Left renal cortex interstitium (tissue), 4 donors: Measurements from ENCODE around the gene PRRC2A. TPM values are rescaled to one million over a fixed set of nuclear protein-coding genes. Genes with fewer than 3 reads are reported as not detected.

ENCODE experiments used
- DNase-seq, 4 donors: peaks; one replicate each; pipeline ENCODE4 v3.0.0-alpha.2; 2013; ENCODE audit warnings: low read depth in 4 of 4, low spot score in 2 of 4, missing footprints in 1 of 4
- polyA plus RNA-seq, 4 donors: library from polyadenylated mRNA; unstranded; fragments of 120-200 nt; gene quantifications; one replicate each; pipeline ENCODE4 v1.2.1, GENCODE V29; 2013; ENCODE audit not compliant: insufficient read length in 4 of 4

The PRRC2A gene
- polyA plus RNA-seq, 4 donors = 129 to 238 (median 197) TPM

DNA sequence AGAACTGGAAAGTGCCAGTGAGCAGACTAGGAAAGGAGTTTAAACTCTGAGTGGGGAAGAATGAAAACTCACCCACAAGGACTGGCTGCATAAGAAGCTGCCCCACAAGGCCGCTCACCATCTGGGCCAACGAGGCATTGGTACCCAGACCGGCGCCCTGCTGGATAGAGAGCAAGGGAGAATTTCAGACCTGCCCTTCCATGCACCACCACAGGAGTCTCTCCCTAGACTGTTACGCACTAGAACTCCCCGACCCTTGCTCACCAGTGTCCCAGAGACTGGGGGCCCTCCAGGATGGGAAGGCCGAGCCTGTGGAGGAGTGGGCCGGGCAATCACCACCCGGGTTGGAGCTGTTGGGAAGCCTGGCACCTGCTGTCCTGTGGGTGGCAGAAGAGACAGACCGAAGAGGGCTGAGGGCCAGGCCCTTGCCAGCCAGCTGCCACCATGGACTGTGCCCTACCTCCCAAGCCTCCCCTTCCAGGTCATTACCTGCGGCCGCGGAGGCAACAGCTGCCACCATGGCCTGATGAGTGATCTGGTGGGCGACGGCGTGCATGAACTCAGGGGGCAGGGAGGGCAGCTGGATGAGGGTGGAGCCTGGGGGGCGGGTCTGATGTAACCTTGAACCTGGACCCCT, 23.4 kb downstream of the PRRC2A start:
- no peak for DNase-seq

DNA sequence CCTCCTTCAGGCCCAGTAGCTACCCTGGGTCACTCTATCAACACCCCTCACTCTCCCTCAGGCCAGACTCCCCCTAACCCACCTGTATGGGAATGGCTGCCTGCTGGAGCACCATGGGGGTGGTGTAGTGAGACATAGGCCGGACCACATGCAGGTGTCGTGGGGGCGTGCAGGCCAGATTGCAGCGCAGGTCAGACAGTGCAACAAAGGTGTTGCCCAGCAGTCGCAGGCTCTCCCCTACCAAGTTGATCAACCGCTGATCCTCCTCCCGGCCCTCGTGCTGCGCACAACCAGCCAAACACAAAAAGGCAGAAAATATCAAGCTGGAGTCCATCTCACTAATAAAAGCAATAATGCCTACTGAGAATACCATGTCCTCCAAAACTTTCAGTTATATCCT, 24.8 kb downstream of the PRRC2A start:
- no peak for DNase-seq

DNA sequence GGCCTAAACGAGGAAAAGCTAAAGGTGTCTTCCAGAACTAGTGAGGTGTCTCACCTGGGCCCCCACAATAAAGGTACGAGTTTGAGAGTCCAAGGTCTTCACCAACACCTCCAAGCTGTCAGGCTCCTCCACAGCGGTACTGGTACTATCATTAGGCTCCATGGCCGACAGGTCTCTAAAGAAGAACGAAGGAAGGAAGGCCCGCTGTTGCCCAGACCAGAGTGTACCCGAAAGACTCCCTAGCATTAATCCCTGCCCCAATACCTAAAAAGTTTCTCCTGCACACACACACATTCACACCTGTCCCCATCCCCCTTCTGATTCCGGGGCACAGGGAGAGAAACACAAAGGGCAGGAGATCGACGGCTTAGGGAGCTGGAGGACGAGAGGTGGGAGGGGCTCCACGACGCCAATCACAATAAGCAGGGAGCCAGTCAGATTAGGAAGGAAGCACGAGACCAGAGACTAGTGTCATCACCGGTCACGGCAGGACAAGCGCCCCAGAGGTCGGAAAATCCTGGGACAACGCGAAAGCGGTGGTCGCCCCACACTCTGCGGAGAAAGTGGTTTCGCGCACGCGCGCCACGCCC, 31.2 kb downstream of the PRRC2A start:
- DNase-seq = no peak

DNA sequence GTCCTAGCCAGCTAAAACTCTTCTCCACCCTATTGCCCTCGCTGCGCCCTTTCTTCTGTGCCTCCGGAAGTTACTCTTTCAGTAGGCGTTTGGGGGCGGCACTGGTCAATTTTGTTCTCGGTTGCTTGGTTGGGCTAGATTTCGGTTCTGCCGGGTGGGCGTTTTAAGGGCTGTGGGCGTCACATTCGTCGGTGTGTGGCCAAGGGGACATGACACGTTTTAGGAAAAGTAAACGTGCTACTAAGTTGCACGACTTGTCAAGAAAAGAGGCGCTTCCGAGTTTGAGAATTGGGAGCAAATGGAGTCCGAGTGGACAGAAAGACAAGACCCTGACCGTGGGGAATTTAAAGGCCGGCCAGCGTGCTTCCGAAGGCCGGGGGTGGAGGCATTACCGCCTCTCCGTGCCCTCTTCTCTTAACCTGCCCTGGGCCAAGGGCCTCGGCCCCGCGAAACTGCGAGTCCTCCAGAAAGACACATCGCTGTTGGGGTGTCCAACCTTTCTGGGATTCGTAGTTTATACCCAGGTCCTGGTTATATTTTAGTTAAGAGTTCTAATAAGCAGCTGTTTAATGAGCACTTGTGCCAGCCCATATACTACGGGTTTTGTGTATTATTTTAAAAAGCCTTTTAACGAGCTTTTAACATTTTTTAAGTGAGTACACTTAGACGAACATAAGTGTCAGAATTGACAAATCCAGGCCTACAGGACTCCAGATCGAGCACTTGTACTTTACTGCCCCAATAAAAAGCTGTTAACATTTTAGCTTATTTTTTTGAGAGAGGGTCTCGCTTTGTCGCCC, 32.6 kb downstream of the PRRC2A start:
- DNase-seq = peak in 1 of 4 donors; percentile 93

DNA sequence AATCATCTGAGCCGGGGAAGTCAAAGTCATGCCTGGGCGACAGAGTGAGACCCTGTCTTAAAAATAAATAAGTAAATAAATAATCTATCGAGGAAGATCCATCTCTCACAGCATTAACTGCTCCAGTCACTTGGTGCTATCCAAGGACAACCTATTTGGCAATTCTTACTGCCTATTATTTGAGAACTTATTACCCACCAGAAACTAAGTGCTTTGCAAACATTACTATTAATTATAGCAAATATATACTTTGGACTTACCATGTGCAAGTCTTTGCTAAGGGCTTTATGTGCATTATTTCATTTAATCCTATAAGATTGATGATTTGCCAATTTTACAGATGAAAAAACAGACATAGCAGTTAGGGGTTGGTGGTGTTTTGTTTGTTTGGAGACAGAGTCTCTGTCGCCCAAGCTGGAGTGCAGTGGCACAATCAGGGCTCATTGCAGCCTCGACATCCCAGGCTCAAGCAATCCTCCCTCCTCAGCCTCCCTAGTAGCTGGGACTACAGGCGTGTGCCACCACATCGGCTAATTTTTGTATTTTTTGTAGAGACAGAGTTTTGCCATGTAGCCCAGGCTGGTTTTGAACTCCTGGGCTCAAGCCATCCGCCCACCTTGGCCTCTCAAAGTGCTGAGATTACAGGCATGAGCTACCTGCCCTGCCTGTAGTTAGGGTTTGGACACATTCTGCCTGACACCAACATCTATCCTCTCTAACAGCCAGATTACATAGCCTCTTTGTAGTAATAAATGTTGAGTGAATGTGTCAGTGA, 34.2 kb downstream of the PRRC2A start:
- DNase-seq = no peak

DNA sequence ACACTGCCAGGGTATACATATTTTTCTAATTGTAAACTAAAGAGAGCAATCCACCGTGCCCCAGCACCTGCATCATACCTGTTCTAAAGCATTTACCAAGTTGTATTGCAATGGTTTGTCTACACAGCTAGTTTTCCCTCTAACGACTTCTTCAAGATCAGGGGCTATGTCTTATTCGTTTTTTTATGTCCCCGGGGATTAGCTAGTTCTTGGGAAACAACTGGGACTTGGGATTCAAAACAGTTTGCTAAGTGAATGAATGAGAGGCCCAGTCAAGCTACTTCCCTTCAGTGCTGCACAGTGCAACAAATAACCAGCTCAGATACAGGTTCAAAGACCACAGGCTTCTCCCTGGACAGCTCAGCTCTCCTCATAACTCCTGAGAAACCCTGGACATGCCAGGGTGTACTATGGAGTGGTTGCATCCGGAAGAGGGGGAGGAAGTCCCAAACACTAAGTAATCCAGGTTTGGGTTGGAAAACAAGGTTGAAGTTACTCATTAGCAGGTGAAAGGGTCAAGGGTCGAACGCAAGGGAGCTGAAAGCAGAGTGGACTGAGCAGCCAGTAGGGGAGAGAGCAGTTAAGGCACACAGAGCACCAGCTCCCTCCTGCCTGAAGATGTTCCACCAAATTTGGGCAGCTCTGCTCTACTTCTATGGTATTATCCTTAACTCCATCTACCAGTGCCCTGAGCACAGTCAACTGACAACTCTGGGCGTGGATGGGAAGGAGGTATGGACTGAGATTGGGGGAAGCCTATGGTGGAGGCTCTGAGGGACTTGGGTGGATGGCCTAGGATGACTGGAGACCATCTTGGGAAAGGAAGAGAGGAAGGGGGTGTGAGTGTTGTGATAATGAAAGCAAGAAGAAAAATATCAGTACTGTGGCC, 35.1 kb downstream of the PRRC2A start, which contains the start of gene APOM:
TSS of gene APOM (plus strand) at position 546 of the 889 bp plus-strand sequence. CDS start at position 619, 73 bp downstream.
- DNase-seq = no peak

DNA sequence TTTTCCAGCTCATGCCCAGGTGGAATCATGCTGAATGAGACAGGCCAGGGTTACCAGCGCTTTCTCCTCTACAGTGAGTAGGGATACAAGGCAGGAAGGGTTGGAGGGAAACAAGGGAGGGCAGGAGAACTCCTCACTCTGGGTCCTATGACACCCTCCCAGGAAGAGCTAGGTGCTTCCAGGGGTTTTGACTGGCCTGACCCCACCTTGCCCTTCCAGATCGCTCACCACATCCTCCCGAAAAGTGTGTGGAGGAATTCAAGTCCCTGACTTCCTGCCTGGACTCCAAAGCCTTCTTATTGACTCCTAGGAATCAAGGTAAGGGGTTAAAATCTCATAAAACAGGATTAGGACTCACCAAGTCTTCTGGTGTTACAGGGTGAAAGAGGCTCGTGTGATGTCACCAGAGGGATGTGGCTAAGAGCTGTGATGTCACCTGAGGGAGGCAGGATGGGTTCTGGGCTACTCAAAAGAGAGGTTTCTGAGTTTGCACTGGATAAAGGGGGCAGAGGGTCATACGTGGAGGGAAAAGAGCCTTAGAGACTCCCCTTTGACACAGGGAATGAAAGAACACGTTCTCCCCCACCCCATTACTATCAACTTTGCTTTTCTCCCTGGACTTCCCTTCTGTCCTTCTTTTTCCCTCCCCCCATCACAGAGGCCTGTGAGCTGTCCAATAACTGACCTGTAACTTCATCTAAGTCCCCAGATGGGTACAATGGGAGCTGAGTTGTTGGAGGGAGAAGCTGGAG, 37.1 kb downstream of the PRRC2A start:
- no peak for DNase-seq

DNA sequence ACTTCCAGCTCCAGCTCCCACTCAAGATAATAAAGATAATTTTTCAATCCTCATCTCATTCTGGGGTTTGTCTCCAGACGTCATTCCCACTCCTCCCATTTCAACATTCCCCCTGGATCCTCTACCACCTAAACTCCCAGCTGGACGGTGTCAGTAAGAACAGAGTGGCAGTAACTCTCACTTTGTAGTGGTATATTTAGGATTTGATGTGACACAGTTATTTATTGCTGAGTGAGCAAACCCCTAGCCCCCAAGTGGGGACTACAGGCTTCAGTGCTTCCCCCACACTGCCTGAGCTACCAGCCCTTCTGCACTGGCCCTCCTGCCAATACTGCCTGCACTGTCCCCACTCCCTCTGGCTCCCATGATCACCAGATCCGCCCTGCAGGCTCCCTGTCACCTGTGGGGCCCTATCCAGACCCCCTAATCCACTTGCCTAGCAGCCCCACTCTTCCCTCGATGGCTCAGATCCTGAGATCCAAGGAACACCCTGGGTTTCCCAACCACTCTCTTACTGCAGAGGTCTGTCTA, 37.7 kb downstream of the PRRC2A start:
- no peak for DNase-seq

DNA sequence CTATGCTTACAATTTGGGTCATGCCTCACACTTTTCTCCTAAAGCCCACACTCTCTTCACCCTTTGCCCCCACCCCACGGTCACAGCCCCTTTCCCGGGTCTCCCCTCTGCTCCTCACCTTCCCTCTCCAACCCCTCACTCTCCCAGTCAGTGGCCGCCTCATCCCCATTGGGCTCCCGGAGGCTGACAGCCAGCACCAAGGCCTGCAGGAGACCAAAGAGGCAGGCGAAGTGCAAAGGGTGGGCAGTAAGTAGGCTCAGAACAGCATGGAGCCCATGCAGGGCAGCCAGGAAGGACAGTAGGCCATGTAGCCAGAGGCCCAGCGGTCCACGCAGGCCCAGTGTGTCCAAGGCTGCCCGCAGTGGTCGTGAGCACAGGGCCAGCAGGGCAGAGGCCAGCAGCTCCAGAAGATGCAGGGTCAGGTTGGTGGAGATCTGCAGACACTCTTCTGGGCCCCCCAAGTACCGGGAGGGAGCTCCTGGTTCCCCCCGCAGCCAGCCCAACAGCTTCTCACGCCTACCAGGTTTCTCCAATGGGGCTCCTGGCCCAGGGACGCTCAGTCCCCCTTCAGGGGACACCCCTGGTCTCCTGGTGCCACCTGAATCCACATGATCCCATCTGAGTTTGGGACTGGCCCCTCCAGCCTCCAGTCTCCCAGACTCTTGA, 38.6 kb downstream of the PRRC2A start:
- DNase-seq = no peak

DNA sequence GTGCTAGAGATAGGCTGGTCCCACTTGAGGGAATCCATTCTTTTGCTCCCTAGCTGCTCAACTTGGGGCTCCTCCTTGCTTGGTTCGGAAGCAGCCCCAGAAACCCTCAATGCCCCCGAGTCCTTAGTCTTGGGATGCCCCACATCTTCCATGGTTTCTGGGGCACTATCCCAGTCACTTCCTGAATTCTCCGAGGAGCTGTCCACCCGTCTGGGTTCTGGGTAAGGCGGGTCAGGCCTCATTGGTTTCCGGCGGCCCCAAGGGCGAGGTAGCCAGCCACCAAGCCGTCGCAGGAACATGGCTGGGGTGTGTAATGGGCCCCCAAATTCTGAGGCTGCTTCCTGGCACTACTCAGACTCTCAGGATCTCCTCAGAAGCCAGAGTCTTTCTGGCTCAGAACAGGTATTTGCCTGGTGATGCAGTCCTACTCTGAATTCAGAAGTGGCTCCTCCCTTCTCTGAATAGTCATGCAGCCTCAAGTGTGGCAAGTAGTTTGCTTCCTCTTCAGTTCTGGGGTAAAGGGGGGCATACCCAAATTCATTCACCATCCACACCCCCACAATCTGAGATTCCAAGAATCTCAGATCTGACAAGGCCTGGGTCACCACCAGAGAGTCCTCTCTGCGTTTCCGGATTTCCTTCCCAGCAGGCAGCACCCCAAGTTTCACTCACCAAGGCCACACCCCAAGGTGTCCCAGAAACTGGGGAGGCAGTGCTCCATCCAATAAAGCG, 39.3 kb downstream of the PRRC2A start:
- no peak for DNase-seq

DNA sequence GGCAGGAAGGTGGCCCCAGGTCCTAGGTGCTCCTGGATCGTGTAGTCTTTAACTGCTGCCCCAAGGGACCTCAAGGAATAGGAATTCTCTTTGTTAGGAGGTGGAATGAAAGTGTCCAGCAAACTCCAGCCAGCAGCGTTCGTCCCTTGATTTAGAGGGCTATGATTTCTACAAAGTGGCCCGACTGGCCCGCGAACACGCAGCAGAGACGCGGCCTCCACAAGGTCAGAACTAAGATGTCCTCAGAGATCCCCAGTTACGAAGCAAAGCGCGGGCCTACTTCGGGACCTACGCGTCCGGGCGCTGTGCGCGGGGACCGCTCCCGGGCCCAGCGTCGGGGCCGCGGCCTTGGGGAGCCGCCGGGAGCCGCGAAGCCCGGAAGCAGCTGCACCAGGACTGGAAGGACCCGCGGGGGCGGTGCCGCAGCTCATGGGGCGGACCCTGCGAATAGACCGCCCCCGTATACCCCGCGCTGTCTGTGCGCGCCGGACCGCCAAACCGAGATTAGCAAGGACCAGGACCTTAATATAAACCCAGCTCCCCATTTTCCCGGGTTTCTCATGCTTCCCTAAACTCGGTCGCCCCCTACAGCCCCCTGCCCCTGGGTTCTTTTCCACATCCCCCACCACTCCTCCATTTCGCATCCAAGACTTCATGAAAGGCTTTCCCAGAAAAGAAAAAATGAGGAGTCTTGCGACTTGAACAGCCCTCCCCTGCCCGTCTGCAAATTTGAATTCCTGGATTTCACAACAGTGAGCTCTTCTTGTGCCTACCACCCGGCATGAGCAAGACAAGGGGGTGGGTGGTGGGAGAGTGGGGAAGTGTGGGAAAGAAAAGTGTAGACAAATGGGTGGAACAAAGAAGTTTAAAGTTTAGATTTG, 40.1 kb downstream of the PRRC2A start, which contains the start of gene C6orf47:
TSS of gene C6orf47 (minus strand) at position 398 of the 881 bp plus-strand sequence. CDS start 831 bp downstream, outside the sequence.
- DNase-seq = peak in 3 of 4 donors; percentile 65 to 80 (median 76)

DNA sequence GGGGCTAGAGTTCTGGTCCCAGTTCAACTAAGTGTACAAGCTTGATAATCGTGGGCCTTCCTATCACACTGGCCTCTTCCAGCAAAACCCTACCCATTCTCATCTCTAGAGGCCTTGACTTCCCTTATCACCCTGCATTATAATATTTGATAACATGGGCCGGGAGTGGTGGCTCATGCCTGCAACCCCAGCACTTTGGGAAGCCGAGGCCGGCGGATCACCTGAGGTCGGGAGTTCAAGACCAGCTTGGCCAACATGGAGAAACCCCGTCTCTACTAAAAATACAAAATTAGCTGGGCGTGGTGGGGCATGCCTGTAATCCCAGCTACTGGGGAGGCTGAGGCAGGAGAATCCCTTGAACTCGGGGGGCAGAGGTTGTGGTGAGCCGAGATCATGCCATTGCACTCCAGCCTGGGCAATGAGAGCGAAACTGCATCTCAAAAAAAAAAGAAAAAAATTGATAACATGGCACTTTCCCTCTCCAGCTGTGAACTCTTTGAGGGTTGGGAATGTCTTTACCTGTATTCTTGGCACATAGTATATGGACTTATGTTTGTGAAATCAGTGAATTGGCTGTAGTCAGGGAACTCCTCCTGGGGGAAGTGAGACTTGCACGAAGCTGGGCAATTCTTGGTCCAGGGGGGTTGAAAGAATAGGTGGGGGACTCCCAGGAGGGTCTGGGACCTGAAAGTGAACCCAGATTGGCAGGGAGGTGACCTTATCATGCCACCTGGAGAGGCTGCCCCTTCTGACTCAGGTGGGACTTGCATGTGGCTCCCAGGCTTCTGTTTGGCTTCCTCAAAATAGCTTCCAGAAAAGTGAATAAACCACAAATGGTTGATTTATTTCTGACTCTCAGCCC, 41.0 kb downstream of the PRRC2A start:
- DNase-seq = no peak

DNA sequence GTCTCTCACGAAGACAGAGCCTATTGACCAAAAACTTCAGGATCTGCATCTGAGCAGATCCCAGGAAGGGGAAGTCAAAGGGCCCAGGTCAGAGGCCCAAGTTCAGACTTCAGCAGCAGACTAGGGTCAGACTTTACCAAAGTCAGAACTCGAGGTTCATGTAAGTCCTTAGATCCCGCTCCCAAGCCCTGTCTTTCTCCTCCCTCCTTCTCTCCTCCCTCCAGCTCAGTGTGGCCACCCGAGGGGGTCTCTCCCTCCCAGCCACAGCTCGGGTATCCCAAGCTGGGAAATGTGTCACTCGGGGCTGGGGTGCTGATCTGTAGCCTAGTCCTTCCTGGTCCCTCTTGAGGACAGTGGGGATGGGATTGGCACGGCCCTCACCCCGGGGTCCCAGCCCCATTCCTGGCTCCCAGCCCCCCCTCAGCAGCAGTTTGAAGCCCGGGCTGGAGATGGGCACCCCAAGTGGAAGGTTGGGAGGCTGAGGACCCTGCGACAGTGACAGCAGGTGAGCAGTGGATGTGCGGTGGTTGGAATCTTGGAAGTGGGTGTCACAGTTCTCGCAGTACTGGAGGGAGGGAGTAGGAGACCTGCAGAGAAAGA, 41.7 kb downstream of the PRRC2A start:
- DNase-seq = no peak

DNA sequence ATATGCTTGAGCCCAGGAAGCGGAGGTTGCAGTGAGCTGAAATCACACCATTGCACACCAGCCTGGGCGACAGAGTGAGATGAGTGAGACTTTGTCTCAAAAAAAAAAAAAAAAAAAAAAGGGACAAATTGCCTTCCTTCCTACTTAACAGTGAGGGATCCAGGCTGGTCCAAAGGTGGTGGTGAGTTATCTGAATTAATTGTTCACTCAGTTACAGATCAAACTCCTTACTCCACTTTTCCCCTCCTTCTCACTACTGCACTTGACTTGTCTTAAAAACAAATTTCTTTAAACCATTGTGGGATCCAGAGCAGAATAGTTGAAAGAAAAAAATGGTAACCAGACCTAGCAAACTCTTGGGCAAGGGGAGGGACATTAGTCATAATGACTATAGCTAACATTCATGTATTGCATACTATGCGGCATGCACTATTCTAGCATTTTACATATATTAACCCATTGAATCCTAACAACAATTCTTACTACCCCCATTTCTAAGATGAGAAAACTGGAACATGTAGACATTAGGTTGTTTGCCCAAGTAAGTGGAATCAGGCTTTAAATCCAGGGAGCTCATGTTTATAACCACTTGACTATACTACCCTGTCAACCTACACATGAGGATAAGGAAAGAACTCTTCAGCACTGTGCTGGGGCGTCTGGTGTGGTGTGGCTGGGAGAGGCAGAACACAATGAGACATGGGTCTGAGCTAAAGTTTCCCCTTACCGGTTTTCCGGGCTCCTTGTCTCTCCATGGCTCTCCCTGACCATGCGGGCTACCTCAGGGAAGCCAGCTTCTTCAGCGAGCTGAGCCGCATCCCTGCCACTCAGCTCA, 42.8 kb downstream of the PRRC2A start:
- no peak for DNase-seq
